ENCODE results near the gene MAP3K2. TPM values are rescaled to one million over a fixed set of nuclear protein-coding genes. Genes with fewer than 3 reads are reported as not detected.

MAP3K2 gene
- total and polyA plus RNA-seq, 2 experiments from 2014 or later, result 36.7 to 41.0 TPM

DNA sequence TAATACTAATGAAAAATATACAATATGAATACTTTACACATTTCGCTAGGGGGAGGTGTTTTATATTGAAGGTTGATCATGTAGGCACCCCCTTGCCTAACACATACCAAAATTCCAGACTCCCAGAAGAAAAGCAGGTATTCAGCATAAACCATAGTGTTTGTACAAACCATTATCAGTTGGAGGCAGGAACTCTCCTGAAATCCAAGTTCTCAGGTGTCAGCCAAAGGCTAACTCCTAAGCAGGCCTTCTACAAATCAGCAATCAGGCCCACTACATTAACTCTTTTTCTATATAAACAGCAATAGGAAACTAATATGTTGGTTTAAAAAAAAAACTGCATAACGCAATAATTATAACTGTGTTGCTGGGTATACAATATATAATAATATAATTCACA, 44.5 kb downstream of the MAP3K2 start:
- 0 out of 2 replicates have a peak, but pooled peaks cover 5% of the 10 kb centered on the region for H3K36me3 ChIP-seq (ENCODE audit: low read depth)
- H3K27me3 ChIP-seq (replicated peaks; ENCODE audit: insufficient read depth), result no peaks in the 10 kb centered on the region
- TF ChIP-seq EZH2 (IDR thresholded peaks at IDR 0.05; ENCODE audit: insufficient read depth, poor library complexity, severe bottlenecking) (no peak), EZH2phosphoT487 (IDR thresholded peaks at IDR 0.05; ENCODE audit: insufficient read depth, low read depth) (no peak)
- in situ Hi-C loops (cut with MboI), result no loop called here
- H2AFZ ChIP-seq, result no peak overlapping the region
- H3K4me2 ChIP-seq (ENCODE audit: unreplicated experiment), result no peak overlapping the region
- H3K4me1 ChIP-seq (ENCODE audit: insufficient read depth), result peaks cover 16% of the 10 kb centered on the region
- peaks cover 91% of the 10 kb centered on the region for H3K79me2 ChIP-seq (ENCODE audit: insufficient read depth)
- no peak overlapping the region for H3K9ac ChIP-seq
- no peak for DNase-seq
- no peak overlapping the region for H3K27ac ChIP-seq
- no peaks in the 10 kb centered on the region for H3K9me3 ChIP-seq (ENCODE audit: low read depth)
- no peak overlapping the region for H3K4me3 ChIP-seq
- H3K9me2 ChIP-seq (ENCODE audit: insufficient read depth), result no peaks in the 10 kb centered on the region
- H3F3A ChIP-seq (ENCODE audit: insufficient read depth), result peaks cover 8% of the 10 kb centered on the region
- H4K20me1 ChIP-seq (ENCODE audit: insufficient read depth), result peaks cover 17% of the 10 kb centered on the region
- WGBS, 2 experiments (ENCODE audit: low coverage in 1 of 2, low lambda C conversion rate in 2 of 2, missing lambda C conversion rate in 2 of 2), result 98 to 99% methylated on average over 2 of the region's 2 CpGs

DNA sequence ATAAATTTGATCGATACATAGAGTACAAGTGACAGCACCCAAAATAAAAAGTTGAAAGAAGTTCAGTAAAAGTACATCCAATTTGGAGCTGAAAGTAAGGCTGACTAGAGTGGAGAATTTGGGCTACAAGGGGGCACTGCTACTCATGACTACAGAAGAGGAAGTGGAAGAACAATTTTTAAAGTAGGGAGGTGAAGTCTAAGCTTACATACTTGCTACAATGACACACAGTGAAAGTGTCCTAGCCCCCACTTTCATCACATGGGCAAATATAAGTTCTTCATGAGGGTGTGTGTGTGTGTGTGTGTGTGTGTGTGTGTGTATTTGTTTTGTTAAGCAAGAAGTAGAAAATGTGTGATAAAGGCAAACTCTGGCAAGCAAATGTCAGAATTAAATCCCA, 45.7 kb downstream of the MAP3K2 start:
- Histone ChIP-seq H3K9me2 (ENCODE audit: insufficient read depth) (no peaks in the 10 kb centered on the region), H3K4me3 (no peak overlapping the region), H4K20me1 (ENCODE audit: insufficient read depth) (peaks cover 17% of the 10 kb centered on the region), H2AFZ (no peak overlapping the region), H3K9me3 (ENCODE audit: low read depth) (no peaks in the 10 kb centered on the region), H3K79me2 (ENCODE audit: insufficient read depth) (peaks cover 87% of the 10 kb centered on the region), H3K4me2 (ENCODE audit: unreplicated experiment) (no peak overlapping the region), H3K9ac (no peak overlapping the region), H3K27me3 (replicated peaks; ENCODE audit: insufficient read depth) (no peaks in the 10 kb centered on the region), H3K27ac (no peak overlapping the region), H3K4me1 (ENCODE audit: insufficient read depth) (peaks cover 8% of the 10 kb centered on the region), H3F3A (ENCODE audit: insufficient read depth) (no peaks in the 10 kb centered on the region; the same call in 1 of the 2 replicates), H3K36me3 (ENCODE audit: low read depth) (0 out of 2 replicates have a peak, but pooled peaks cover 14% of the 10 kb centered on the region)
- in situ Hi-C loops (cut with MboI), result no loop called here
- TF ChIP-seq EZH2phosphoT487 (IDR thresholded peaks at IDR 0.05; ENCODE audit: insufficient read depth, low read depth) (no peak), EZH2 (IDR thresholded peaks at IDR 0.05; ENCODE audit: insufficient read depth, poor library complexity, severe bottlenecking) (no peak)
- WGBS, 2 experiments (ENCODE audit: low coverage in 1 of 2, low lambda C conversion rate in 2 of 2, missing lambda C conversion rate in 2 of 2), result 55 to 61% methylated on average over 1 of the region's 1 CpG
- DNase-seq, result peak; percentile 31

DNA sequence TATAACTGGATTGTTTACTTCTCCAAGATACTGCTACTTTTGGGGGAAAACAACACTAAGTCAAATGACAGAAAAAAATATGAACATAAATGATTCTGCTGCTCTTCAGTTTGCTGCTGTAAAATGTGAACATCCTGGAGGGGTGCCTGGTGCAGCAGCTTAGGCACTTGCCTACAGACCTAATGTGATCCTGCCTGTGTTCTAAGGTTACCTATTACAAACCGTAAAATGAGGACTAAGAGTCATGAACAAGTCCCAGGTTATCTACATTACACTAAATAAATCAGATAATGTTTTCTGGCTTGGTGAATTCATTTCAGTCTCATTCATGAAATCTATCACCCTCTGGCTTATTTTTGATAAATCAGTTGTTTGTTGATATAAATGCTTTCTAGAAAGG, 55.4 kb downstream of the MAP3K2 start:
- in situ Hi-C loops (cut with MboI), result no loop called here
- Histone ChIP-seq H3K4me2 (ENCODE audit: unreplicated experiment) (no peak overlapping the region), H3F3A (ENCODE audit: insufficient read depth) (peaks cover 4% of the 10 kb centered on the region; the same call in 1 of the 2 replicates), H3K4me1 (ENCODE audit: insufficient read depth) (no peaks in the 10 kb centered on the region), H3K9ac (no peak overlapping the region), H3K27ac (no peak overlapping the region), H3K36me3 (ENCODE audit: low read depth) (peaks cover 44% of the 10 kb centered on the region), H3K79me2 (ENCODE audit: insufficient read depth) (peaks cover 24% of the 10 kb centered on the region), H3K27me3 (replicated peaks; ENCODE audit: insufficient read depth) (no peaks in the 10 kb centered on the region), H3K4me3 (no peak overlapping the region), H4K20me1 (ENCODE audit: insufficient read depth) (no peaks in the 10 kb centered on the region), H2AFZ (no peak overlapping the region), H3K9me3 (ENCODE audit: low read depth) (no peaks in the 10 kb centered on the region), H3K9me2 (ENCODE audit: insufficient read depth) (no peaks in the 10 kb centered on the region)
- no peak for DNase-seq
- 96 to 100% methylated on average over 1 of the region's 1 CpG for WGBS, 2 experiments (ENCODE audit: low coverage in 1 of 2, low lambda C conversion rate in 2 of 2, missing lambda C conversion rate in 2 of 2)
- TF ChIP-seq EZH2 (IDR thresholded peaks at IDR 0.05; ENCODE audit: insufficient read depth, poor library complexity, severe bottlenecking) (no peak), EZH2phosphoT487 (IDR thresholded peaks at IDR 0.05; ENCODE audit: insufficient read depth, low read depth) (no peak)

GRCh38 chr2:127330753-127331152, 57.0 kb downstream of the MAP3K2 start:
- H3K4me2 ChIP-seq (ENCODE audit: unreplicated experiment), result no peak overlapping the region
- H3K36me3 ChIP-seq (ENCODE audit: low read depth), result peaks cover 33% of the 10 kb centered on the region
- no peak overlapping the region for H3K27ac ChIP-seq
- peaks cover 13% of the 10 kb centered on the region; the same call in 1 of the 2 replicates for H3K4me1 ChIP-seq (ENCODE audit: insufficient read depth)
- in situ Hi-C loops (cut with MboI), result no loop called here
- H3K27me3 ChIP-seq (replicated peaks; ENCODE audit: insufficient read depth), result no peaks in the 10 kb centered on the region
- no peaks in the 10 kb centered on the region for H3K9me3 ChIP-seq (ENCODE audit: low read depth)
- H3K9ac ChIP-seq, result no peak overlapping the region
- no peaks in the 10 kb centered on the region for H4K20me1 ChIP-seq (ENCODE audit: insufficient read depth)
- no peaks in the 10 kb centered on the region for H3F3A ChIP-seq (ENCODE audit: insufficient read depth)
- no peak overlapping the region for H2AFZ ChIP-seq
- peaks cover 24% of the 10 kb centered on the region for H3K79me2 ChIP-seq (ENCODE audit: insufficient read depth)
- TF ChIP-seq EZH2 (IDR thresholded peaks at IDR 0.05; ENCODE audit: insufficient read depth, poor library complexity, severe bottlenecking) (no peak), EZH2phosphoT487 (IDR thresholded peaks at IDR 0.05; ENCODE audit: insufficient read depth, low read depth) (no peak)
- H3K9me2 ChIP-seq (ENCODE audit: insufficient read depth), result no peaks in the 10 kb centered on the region
- WGBS, 2 experiments (ENCODE audit: low coverage in 1 of 2, low lambda C conversion rate in 2 of 2, missing lambda C conversion rate in 2 of 2), result 96 to 98% methylated on average over 1 of the region's 1 CpG
- H3K4me3 ChIP-seq, result no peak overlapping the region
- DNase-seq, result no peak

All from GM23248 (cell line).